MG63 (cell line): Measurements from ENCODE around the gene GRIK1. TPM values are rescaled to one million over a fixed set of nuclear protein-coding genes. Genes with fewer than 3 reads are reported as not detected.

ENCODE experiments used
- DNase-seq: peaks from one replicate; pipeline ENCODE4 v3.0.0-alpha.2; 2020
- H3K27me3 ChIP-seq: fragments of 250-450 bp; sonication (Bioruptor Pico); 2 replicates; pipeline ENCODE4 v1.5.1; 2020; ENCODE audit warnings: mild to moderate bottlenecking, moderate library complexity
- H3K36me3 ChIP-seq: fragments of 250-450 bp; sonication (Bioruptor Pico); 2 replicates; pipeline ENCODE4 v1.5.1; 2020; ENCODE audit warnings: mild to moderate bottlenecking, moderate library complexity
- H3K4me3 ChIP-seq: fragments of 250-450 bp; sonication (Bioruptor Pico); 2 replicates; pipeline ENCODE4 v1.5.1; 2020; ENCODE audit warnings: mild to moderate bottlenecking, moderate library complexity
- H3K9me3 ChIP-seq: fragments of 250-450 bp; sonication (Bioruptor Pico); 2 replicates; pipeline ENCODE4 v1.5.1; 2020; ENCODE audit warnings: mild to moderate bottlenecking, moderate library complexity
- total RNA-seq: library from RNA; depleted of rRNA; stranded (reverse); fragments of >200 nt; shearing (Covaris generic); gene quantifications from 2 replicates; pipeline ENCODE4 v1.2.3, GENCODE V29; 2014; ENCODE audit warnings: low replicate concordance

Gene GRIK1
- total RNA-seq, 1 experiment from 2014 or later = not detected

DNA sequence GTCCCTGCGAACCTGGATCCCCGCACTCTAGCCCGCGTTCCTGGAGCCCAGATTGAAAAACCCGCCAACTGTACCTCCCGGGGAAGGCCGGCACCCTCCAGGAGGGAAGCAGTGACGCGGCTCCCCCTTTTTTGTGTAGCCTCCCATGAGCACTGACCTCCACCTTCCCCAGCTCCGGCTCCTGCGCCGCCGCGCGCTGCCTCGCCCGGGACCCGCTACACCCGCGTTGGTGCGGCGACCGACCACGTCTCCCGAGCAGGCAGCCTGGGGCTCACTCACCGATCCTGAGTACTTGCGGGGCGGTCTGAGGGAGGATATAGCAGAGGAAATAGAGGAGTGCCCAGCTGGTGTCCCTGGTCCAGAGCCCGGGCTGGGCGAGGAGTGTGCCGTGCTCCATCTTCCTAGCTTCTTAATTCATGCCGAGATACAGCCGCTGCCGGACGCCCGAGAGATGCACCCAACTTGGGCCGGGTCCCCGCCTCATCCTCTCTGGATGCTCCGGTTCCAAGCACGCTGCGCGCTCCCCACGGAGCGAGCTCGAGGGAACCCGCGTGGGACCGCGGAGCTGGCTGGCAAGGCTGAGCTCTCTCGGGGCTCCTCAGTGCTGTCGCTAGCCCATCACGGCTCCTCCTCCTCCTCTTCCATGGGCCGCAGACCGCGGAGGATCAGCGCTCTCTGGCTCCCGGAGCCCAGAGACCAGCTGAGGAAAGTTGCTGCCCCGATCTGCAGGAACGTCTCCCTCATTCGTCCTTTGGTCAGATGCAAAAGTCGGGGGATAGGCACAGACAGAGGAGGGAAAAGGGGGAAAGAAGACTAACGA lies 482 bp downstream of the GRIK1 start:
- Histone ChIP-seq H3K27me3 (peaks cover 60% of the 10 kb centered on the region), H3K4me3 (peak overlapping the region; percentile 22), H3K9me3 (no peaks in the 10 kb centered on the region), H3K36me3 (no peaks in the 10 kb centered on the region)
- DNase-seq = peak; percentile 25

DNA sequence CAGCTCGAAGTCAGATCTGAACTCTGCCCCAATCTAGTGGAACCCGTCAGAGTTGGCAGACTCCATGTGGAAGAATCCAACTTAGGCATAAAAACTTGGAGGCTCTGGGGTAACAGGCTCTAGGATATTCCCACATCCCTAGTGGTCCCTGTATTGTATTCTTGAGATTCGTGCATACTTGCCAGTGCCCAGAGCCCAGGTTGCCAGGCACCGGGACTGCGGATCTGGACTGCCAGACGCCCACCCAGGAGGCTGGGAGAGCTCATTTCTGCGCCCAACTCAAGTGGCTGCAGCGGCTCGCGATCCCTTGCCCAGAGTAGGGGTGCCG lies 1.1 kb downstream of the GRIK1 start:
- Histone ChIP-seq H3K4me3 (no peak overlapping the region), H3K36me3 (no peaks in the 10 kb centered on the region), H3K27me3 (peaks cover 59% of the 10 kb centered on the region), H3K9me3 (no peaks in the 10 kb centered on the region)
- peak; percentile 1 for DNase-seq

DNA sequence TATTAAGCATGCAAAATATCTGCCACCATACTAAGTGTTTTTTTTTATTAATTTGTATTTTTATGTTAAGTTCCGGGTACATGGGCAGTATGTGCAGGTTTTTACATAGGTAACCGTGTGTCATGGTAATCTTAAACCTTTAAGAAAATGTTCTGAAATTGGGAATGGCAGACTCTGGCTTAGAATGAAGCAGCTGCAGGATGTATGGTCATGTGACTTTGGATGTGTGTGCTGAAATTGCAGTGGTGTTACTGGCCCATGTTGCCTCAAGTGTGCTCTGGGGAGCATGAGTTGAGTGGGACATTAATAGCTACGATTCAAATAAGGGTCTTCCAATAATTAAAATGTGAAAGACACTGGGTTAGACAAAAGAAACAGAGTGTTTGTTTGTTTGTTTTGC lies 6.7 kb downstream of the GRIK1 start:
- no peak for DNase-seq
- Histone ChIP-seq H3K36me3 (no peaks in the 10 kb centered on the region), H3K27me3 (peaks cover 13% of the 10 kb centered on the region), H3K9me3 (no peaks in the 10 kb centered on the region), H3K4me3 (no peak overlapping the region)

DNA sequence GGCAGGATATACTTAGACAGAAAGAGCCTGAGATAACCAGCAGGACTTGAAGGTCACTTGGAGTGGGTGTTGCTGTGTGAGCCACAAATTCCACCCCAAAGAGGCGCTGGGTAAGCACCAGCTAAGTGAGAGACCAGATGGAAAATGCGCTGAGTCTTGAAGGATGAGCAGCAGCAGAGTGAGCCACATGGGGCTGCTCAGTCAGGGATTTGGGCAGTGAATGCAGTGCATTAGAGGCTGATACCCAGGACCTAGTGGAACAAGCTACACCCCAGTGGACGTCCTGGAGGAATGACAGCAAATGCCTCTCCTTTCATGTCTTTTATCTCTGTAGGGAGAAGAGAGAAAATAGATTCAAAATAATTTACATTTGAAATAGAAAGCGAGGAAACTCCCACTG lies 11.3 kb downstream of the GRIK1 start:
- Histone ChIP-seq H3K27me3 (peaks cover 2% of the 10 kb centered on the region; the same call in 1 of the 2 replicates), H3K4me3 (no peak overlapping the region), H3K36me3 (no peaks in the 10 kb centered on the region), H3K9me3 (no peaks in the 10 kb centered on the region)
- DNase-seq = no peak

DNA sequence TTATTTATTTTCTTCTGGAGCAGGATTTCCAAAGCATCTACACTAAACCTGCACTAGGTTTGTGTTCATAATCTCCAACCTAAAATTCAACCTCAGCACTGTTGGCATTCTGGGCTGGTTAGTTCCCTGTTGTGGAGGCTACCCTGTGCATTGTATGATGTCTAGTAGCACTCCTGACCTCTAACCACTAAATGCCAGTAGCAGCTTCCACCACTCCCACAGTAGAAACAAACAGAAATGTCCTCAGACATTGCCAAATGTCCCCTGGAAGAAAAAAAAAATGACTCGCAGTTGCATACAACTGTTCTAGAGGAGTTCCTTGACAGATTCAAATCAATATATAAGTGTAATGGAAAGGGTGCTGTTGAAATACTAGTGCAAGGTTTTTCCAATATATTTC lies 18.9 kb downstream of the GRIK1 start:
- Histone ChIP-seq H3K9me3 (no peaks in the 10 kb centered on the region), H3K4me3 (no peak overlapping the region), H3K27me3 (peaks cover 4% of the 10 kb centered on the region), H3K36me3 (no peaks in the 10 kb centered on the region)
- no peak for DNase-seq

DNA sequence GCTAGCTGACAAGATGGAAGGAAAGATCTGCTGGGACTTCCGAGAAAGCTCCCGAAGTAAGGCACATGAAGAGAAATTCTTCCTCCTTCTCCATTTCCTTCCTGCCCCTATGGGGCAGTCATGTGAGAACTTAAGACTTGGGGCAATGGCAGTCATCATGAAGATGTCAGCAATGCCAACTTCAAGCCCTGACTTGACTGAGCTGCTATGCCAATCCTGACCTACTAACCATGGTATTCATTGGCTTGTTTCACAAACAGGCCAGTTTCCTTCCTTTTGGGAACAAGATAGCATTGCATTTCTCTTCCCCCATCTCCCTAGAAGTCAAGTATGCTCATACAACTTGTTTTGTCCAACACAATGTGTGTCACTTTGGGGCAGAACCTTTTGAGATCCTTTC lies 25.5 kb downstream of the GRIK1 start:
- no peaks in the 10 kb centered on the region for H3K27me3 ChIP-seq
- H3K36me3 ChIP-seq = no peaks in the 10 kb centered on the region
- DNase-seq = no peak
- H3K9me3 ChIP-seq = no peaks in the 10 kb centered on the region
- no peak overlapping the region for H3K4me3 ChIP-seq

DNA sequence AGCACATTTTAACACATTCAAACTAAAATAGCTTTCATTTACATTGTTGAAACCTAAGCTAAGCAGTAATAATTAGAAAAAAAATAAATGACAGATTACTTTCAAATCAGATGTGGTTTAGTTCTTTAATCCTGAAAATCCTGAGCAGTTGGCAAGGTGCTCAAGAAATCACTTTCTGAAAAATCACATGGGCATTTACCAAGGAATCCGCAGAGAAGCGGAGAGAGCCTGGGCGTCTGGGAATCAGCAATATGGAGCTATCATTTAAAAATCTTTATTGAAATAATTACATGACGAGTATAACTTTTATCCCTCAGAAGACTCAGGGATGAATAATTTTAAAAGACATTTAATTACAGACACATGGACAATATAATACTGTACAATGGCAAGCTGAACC lies 30.2 kb downstream of the GRIK1 start:
- no peaks in the 10 kb centered on the region for H3K27me3 ChIP-seq
- H3K36me3 ChIP-seq = no peaks in the 10 kb centered on the region
- DNase-seq = no peak
- no peak overlapping the region for H3K4me3 ChIP-seq
- no peaks in the 10 kb centered on the region for H3K9me3 ChIP-seq

DNA sequence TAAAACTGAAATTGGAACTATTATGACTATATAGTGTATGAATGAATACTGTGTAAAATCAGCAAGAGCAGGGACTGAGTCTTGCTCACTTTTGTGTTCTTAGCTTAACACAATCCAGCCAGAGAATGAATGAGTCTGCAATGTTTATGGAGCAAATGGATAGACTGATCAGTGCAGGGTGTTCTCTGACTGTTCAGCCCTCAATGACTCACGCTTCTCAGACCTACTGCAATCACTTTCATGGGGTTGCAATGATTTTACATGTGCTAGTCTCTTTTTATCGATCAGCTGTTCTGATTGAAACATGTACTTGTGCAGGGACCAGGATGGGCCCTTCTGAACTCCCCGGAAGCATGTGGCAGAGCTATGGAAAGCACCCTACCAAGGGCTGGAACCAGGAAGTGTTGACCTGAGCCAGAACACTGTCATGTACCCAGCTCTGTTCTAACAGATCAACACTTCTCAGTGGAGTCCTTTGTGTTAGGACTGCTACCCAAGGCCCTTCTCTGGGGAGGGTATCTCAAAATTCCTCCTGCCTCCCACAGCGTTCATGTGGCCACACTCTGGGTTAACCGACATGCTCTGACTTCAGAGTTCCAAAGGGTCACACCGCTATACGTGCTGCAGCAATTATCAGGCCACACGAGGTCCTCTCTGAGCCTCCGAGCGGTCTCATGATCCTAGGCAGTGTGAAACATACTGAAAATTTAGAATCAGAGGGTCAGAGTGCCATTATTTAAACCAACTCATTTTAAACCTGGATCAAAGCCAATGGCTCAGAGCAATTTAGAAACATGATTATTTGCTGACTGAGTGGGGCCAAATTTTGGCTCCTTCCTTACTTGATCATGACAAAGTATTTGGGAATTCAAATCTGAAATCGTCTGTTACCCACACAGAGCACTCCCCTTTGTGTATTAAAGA lies 35.2 kb downstream of the GRIK1 start:
- DNase-seq = peak; percentile 43
- Histone ChIP-seq H3K27me3 (no peaks in the 10 kb centered on the region), H3K36me3 (no peaks in the 10 kb centered on the region), H3K4me3 (no peak overlapping the region), H3K9me3 (no peaks in the 10 kb centered on the region)

DNA sequence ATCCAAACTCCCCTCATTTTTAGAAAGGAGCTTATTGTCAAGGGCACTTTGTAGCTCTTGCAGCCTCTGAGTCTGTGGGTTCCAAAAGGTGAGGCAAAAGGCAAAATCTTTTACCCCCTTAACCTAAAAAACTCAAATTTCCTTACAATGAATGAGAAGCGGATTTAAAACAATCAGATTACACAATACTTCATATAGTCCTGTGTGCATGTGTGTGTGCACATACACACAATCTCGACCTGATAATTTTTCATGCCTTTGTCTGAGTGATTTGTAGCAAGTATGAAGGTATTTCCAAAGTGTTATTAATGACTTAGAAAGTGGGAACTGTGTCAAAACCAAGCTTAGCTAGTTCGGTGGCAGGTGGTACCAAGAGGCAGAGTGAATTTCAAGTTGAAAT lies 42.9 kb downstream of the GRIK1 start:
- no peaks in the 10 kb centered on the region for H3K36me3 ChIP-seq
- no peak for DNase-seq
- no peak overlapping the region for H3K4me3 ChIP-seq
- H3K27me3 ChIP-seq = no peaks in the 10 kb centered on the region
- no peaks in the 10 kb centered on the region for H3K9me3 ChIP-seq

DNA sequence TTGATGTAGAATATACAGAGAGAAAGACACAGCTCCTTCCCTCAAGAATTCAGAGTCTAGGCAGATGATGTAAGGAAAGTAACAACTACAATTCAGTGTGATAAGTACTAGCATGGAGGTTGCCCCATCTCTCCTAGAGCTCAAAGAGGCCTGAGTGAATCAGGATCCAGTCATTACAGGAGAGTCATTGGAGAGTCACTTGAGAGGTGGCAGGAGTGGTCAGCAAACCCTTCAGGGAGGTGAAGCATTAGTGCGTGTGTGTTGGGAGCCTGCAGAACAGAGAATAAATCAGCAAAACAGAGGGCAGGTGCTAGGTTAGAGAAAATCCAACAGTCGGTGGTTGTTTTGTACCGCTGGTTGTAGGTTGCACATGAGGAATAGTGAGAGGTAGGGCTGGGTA lies 46.1 kb downstream of the GRIK1 start:
- H3K9me3 ChIP-seq = no peaks in the 10 kb centered on the region
- H3K36me3 ChIP-seq = no peaks in the 10 kb centered on the region
- DNase-seq = no peak
- H3K27me3 ChIP-seq = no peaks in the 10 kb centered on the region
- H3K4me3 ChIP-seq = no peak overlapping the region

DNA sequence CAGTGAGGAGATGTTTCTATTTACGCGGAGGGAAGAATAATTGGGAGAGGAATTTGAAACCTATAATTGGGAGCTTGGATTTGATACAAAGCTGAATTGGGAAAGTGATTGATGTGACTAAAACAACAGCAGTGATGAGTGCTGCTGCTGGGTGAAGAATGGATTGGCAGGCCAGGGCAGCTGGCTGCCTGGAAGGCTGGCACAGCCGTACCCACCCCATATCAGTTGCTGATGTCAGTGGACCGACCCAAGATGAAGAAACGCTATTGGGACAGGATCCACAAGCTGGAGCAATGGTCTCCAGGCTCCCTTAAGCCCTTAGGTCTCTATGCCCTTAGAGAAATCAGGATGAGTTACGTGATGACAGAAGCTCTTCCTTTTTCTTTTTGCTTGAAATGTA lies 47.4 kb downstream of the GRIK1 start:
- Histone ChIP-seq H3K27me3 (no peaks in the 10 kb centered on the region), H3K9me3 (no peaks in the 10 kb centered on the region), H3K4me3 (no peak overlapping the region), H3K36me3 (no peaks in the 10 kb centered on the region)
- no peak for DNase-seq

DNA sequence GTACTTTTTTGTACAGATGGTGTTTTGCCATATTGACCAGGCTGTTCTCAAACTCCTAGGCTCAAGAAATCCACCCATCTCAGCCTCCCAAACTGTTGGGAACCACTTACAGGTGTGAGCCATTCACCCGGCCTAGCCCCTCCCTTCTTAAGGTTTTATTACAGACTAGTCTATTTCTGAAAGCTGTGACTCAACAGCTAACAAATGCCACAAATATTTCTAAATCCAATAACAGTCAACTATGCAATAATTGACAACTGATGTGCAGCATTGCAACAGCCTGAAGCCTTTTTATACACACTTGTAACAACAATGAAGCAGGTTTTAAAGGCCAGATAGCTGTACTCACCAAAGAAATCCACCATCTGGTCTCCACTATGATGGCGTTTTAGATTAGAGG lies 51.4 kb downstream of the GRIK1 start:
- no peaks in the 10 kb centered on the region for H3K9me3 ChIP-seq
- H3K27me3 ChIP-seq = 0 out of 2 replicates have a peak, but pooled peaks cover 2% of the 10 kb centered on the region
- no peak overlapping the region for H3K4me3 ChIP-seq
- no peaks in the 10 kb centered on the region for H3K36me3 ChIP-seq
- DNase-seq = no peak

DNA sequence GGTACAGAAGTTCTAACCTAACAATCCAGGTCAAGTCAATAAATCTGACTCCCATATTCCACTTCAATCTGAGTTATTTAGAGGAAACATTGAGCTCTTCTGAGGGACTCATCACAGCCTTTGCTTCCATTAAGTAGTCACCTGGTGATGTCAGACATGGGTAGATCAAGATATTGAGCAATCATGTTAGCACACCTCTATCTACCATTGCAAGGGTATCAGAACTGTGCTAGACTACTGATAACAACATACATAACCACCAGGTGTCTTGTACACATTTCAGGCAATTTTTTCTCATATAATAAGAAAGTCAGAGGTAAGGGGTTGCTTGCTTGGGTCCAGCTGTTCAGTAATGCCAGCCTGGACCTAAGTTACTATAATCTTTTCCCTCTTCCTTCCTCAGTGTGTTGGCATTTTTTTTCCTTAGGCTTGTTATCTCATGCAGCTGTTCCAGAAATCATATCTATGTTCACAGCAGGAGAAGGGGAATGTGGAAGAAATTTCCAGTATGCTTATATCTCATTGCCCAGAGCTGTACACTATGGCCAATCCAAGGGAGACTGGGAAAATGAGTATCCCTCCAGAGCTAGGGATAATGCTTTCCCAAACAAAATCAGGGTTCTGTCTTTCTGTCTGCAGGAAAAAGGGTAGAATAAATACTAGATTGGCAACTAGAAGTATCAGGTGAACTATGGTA lies 52.3 kb downstream of the GRIK1 start:
- 0 out of 2 replicates have a peak, but pooled peaks cover 2% of the 10 kb centered on the region for H3K27me3 ChIP-seq
- H3K36me3 ChIP-seq = no peaks in the 10 kb centered on the region
- no peak overlapping the region for H3K4me3 ChIP-seq
- no peak for DNase-seq
- no peaks in the 10 kb centered on the region for H3K9me3 ChIP-seq

DNA sequence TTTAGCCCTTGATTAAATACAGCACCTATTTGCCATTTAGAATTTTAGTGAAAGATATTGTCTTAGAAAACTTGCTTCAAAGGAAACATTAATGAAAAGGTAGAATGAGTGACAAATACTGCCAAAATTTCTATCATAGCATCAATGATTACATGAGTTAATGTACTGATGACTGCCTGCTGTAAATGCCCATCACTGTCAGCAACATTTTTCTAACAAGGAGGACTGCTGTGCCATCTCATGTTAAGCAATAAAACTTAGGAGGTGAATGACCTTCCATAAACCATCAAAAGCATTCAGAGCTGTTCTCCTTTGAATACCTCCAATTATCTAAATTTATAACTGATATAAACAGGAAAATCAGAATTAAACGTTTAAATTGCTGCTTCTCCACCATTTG lies 54.3 kb downstream of the GRIK1 start:
- no peak overlapping the region for H3K4me3 ChIP-seq
- no peaks in the 10 kb centered on the region for H3K9me3 ChIP-seq
- no peak for DNase-seq

DNA sequence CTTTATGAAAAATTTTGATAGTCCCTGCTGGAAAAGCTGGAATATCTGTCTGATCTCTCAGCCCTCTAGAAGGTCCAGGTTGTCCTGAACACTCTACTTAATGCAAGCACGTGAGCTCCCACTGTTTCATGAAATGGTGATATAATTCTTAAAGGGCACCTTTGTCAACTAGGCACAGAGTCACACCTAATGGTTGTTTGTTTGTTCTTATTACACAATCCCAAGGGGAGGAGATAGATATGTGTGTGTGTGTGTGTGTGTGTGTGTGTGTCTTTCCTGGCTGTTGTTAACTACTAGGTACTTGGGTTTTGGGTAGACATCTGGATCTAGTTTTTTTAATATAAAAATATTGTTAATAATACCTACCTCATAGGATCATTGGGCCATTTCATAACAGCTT lies 63.9 kb downstream of the GRIK1 start:
- Histone ChIP-seq H3K4me3 (no peak overlapping the region), H3K36me3 (no peaks in the 10 kb centered on the region), H3K9me3 (no peaks in the 10 kb centered on the region), H3K27me3 (no peaks in the 10 kb centered on the region)
- no peak for DNase-seq

More for the DNA sequence above, 54.3 kb downstream of the GRIK1 start:
- 0 out of 2 replicates have a peak, but pooled peaks cover 2% of the 10 kb centered on the region for H3K27me3 ChIP-seq
- H3K36me3 ChIP-seq = no peaks in the 10 kb centered on the region

DNA sequence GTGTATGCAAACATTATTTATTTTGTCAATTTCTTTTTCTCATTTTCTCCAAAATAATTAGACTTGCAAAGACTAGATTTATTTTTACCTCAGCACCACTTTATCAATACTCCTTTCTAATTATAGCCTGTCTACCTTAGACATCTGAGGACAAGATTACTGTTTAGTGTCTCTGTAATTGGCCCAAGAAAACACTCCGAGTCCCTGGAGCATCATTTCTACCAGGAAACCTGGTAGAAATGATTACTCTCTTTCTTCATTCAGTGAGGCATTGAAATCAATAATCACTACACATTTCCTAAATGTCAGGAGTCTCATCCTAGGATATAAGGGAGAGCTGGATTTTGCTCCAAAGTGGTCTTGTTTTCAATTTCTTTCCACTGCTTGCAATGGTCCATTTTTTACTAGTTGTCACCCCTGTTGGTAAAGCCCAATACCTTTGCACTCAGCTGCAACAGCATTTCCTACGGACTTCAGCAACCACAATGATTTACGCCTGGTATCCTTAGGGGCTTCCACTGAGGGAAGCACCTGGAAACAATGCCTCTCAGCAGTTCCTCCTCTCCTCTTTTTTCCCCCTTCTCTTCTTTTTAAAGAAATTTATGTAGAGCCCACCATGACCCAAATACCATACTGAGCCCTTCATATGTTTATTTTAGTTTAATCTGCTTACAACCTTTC lies 64.6 kb downstream of the GRIK1 start:
- Histone ChIP-seq H3K9me3 (no peaks in the 10 kb centered on the region), H3K27me3 (no peaks in the 10 kb centered on the region), H3K36me3 (no peaks in the 10 kb centered on the region), H3K4me3 (no peak overlapping the region)
- no peak for DNase-seq

DNA sequence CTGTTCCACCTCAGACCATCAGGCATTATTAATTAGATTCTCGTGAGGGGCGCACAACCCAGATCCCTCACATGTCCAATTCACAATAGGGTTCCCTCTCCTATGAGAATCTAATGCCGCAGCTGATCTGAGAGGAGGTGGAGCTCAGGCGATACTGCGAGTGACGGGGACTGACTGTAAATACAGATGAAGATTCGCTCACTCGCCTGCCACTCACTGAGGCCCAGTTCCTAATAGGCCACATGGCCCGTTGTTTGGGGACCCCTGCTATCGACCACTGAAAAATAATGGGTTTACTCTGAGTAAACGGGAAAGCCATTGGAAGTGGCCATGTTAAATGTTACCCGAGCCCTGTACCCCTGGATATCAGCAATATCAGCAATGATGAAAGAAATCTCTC lies 65.9 kb downstream of the GRIK1 start:
- H3K4me3 ChIP-seq = no peak overlapping the region
- no peaks in the 10 kb centered on the region for H3K36me3 ChIP-seq
- no peak for DNase-seq
- no peaks in the 10 kb centered on the region for H3K27me3 ChIP-seq
- no peaks in the 10 kb centered on the region for H3K9me3 ChIP-seq
